IMR-90 (cell line): ENCODE results near the gene FKBP10. TPM values are rescaled to one million over a fixed set of nuclear protein-coding genes. Genes with fewer than 3 reads are reported as not detected.
"Not testable (repeated sequence)": the region's sequence is repeated elsewhere in the genome, so short reads cannot be mapped to it uniquely, and the experiment has no call there.

ENCODE experiments used
- ATAC-seq: fragments of 200-7000 bp; cut with Tn5 transposase; 2 replicates; pipeline ENCODE4 v1.9.1; 2020; ENCODE audit warnings: low read depth, mild to moderate bottlenecking, moderate library complexity
- BruUV-seq: library from RNA; stranded (reverse); fragments of 400-500 nt; replicated peaks from 2 replicates; lab custom pipeline; 2021; lab: Mats Ljungman, UMichigan
- CTCF ChIA-PET: fragments of 300-600 bp; formaldehyde crosslinking; extraction: SDS; loops from one replicate; lab custom pipeline; 2021; ENCODE audit warnings: antibody characterized with exemption; lab: Yijun Ruan, JAX
- POLR2A ChIA-PET: fragments of 300-600 bp; sonication (Branson Sonifier 250); formaldehyde crosslinking; loops from one replicate; lab custom pipeline; 2022; ENCODE audit warnings: antibody characterized with exemption; ENCODE audit not compliant: unreplicated experiment; lab: Charles Lee
- DNase-seq: peaks from one replicate; pipeline ENCODE4 v3.0.0; 2013
- H2AFZ ChIP-seq: replicated peaks from 2 replicates; pipeline ENCODE3; 2013; ENCODE audit warnings: low read length, mild to moderate bottlenecking; ENCODE audit not compliant: poor library complexity
- H2AK5ac ChIP-seq: 2 replicates; pipeline ENCODE4 v1.6.1; 2013; ENCODE audit warnings: low read depth, low read length, inconsistent platforms
- H2AK9ac ChIP-seq: replicated peaks from 2 replicates; pipeline ENCODE3; 2013; ENCODE audit warnings: mild to moderate bottlenecking, low read depth, low read length, moderate library complexity; ENCODE audit not compliant: poor library complexity
- H2BK120ac ChIP-seq: 2 replicates; pipeline ENCODE4 v1.6.1; 2013; ENCODE audit warnings: low read depth, low read length, inconsistent platforms
- H2BK15ac ChIP-seq: 3 replicates; pipeline ENCODE4 v1.6.1; 2013; ENCODE audit warnings: low read depth, low read length, inconsistent platforms
- H2BK20ac ChIP-seq: 2 replicates; pipeline ENCODE4 v1.6.1; 2013; ENCODE audit warnings: low read depth, mild to moderate bottlenecking, inconsistent platforms, low read length, moderate library complexity
- H2BK5ac ChIP-seq: 2 replicates; pipeline ENCODE4 v1.6.1; 2013; ENCODE audit warnings: mild to moderate bottlenecking, low read depth, low read length, inconsistent platforms; ENCODE audit not compliant: poor library complexity, severe bottlenecking
- H3K14ac ChIP-seq: replicated peaks from 2 replicates; pipeline ENCODE4 v1.6.1; 2013; ENCODE audit warnings: low read depth, low read length, inconsistent platforms
- H3K18ac ChIP-seq: 2 replicates; pipeline ENCODE4 v1.6.1; 2013; ENCODE audit warnings: low read depth, low read length, control low read depth
- H3K23ac ChIP-seq: 2 replicates; pipeline ENCODE4 v1.6.1; 2013; ENCODE audit warnings: low read depth, low read length, inconsistent platforms
- H3K27ac ChIP-seq: 2 replicates; pipeline ENCODE4 v1.5.1; 2013; ENCODE audit warnings: mild to moderate bottlenecking, control low read depth, low read length; ENCODE audit not compliant: insufficient read depth
- H3K27me3 ChIP-seq: 2 replicates; pipeline ENCODE4 v1.6.1; 2013; ENCODE audit warnings: low read length; ENCODE audit not compliant: control insufficient read depth, insufficient read depth
- H3K36me3 ChIP-seq: 2 replicates; pipeline ENCODE4 v1.6.1; 2013; ENCODE audit warnings: low read length, mixed read lengths; ENCODE audit not compliant: control insufficient read depth, insufficient read depth
- H3K4ac ChIP-seq: 2 replicates; pipeline ENCODE4 v1.6.1; 2013; ENCODE audit warnings: low read depth, low read length, inconsistent platforms
- H3K4me1 ChIP-seq: 2 replicates; pipeline ENCODE4 v1.6.1; 2013; ENCODE audit warnings: low read length, mixed read lengths; ENCODE audit not compliant: control insufficient read depth, insufficient read depth
- H3K4me2 ChIP-seq: 2 replicates; pipeline ENCODE4 v1.6.1; 2013; ENCODE audit warnings: low read depth, mild to moderate bottlenecking, control low read depth, low read length, moderate library complexity
- H3K4me3 ChIP-seq: 2 replicates; pipeline ENCODE4 v1.5.1; 2013; ENCODE audit warnings: low read depth, mild to moderate bottlenecking, control low read depth, low read length, moderate library complexity; ENCODE audit not compliant: insufficient read depth
- H3K56ac ChIP-seq: 2 replicates; pipeline ENCODE4 v1.6.1; 2013; ENCODE audit warnings: low read length, inconsistent platforms; ENCODE audit not compliant: insufficient read depth; ENCODE audit errors: extremely low read depth
- H3K79me1 ChIP-seq, 2 experiments: 2 replicates each; pipeline ENCODE4 v1.6.1; 2013; ENCODE audit warnings: low read length in 2 of 2, inconsistent platforms in 1 of 2, low read depth in 1 of 2
- H3K9ac ChIP-seq: 2 replicates; pipeline ENCODE4 v1.6.1; 2013; ENCODE audit warnings: low read depth, low read length, control low read depth
- H3K9me1 ChIP-seq: 2 replicates; pipeline ENCODE4 v1.6.1; 2013; ENCODE audit warnings: low read length, inconsistent platforms; ENCODE audit not compliant: insufficient read depth
- H3K9me3 ChIP-seq: 2 replicates; pipeline ENCODE4 v1.6.1; 2013; ENCODE audit warnings: low read length; ENCODE audit not compliant: control insufficient read depth, insufficient read depth
- H4K20me1 ChIP-seq: 2 replicates; pipeline ENCODE4 v1.6.1; 2013; ENCODE audit warnings: low read length, inconsistent platforms; ENCODE audit not compliant: insufficient read depth
- H4K5ac ChIP-seq: 2 replicates; pipeline ENCODE4 v1.6.1; 2013; ENCODE audit warnings: mild to moderate bottlenecking, low read depth, low read length, control low read depth
- H4K8ac ChIP-seq, 2 experiments: 2 replicates each; pipeline ENCODE4 v1.6.1; 2013; ENCODE audit warnings: low read depth in 2 of 2, low read length in 2 of 2, control low read depth in 1 of 2, inconsistent platforms in 1 of 2
- H4K91ac ChIP-seq: 2 replicates; pipeline ENCODE4 v1.6.1; 2013; ENCODE audit warnings: low read depth, low read length, inconsistent platforms; ENCODE audit not compliant: insufficient read depth
- MAZ ChIP-seq: IDR thresholded peaks from 2 replicates; pipeline ENCODE4 v1.6.1; 2012; ENCODE audit warnings: low read depth, mild to moderate bottlenecking, low read length, improper control_type of control experiment, moderate library complexity, borderline replicate concordance
- NFE2L2 ChIP-seq: fragments of 150-350 bp; IDR thresholded peaks from 2 replicates; pipeline ENCODE4 v1.6.1; 2016; ENCODE audit warnings: low read depth, mild to moderate bottlenecking, low read length
- USF2 ChIP-seq: fragments of 150-350 bp; IDR thresholded peaks from 2 replicates; pipeline ENCODE4 v1.6.1; 2017; ENCODE audit warnings: mild to moderate bottlenecking, antibody characterized with exemption, low read length, low read depth
- WGBS, 2 experiments: methylation state at CpG; one replicate each; pipeline versions ENCODE4 v1.1.5 to v1.1.7; 2013; ENCODE audit warnings: missing lambda C conversion rate in 2 of 2; ENCODE audit not compliant: insufficient read length in 1 of 2; ENCODE audit errors: extremely low coverage in 2 of 2; 5-methylcytosine and 5-hydroxymethylcytosine counted together
- dilution Hi-C: fragments of 300-500 bp; cut with HindIII; formaldehyde crosslinking; loops from one replicate; pipeline ENCODE4 v1.14.3; 2018; ENCODE audit warnings: low sequenced_read_pairs; ENCODE audit not compliant: unreplicated experiment
- in situ Hi-C: fragments of 300-500 bp; cut with MboI; formaldehyde crosslinking; loops from 3 replicates; pipeline ENCODE4 v1.14.3; 2019; ENCODE audit warnings: low sequenced_read_pairs, inconsistent platforms, mixed read lengths
- intact Hi-C: fragments of 100-400 bp; cut with micrococcal nuclease; formaldehyde crosslinking; loops from 2 replicates; pipeline ENCODE4 v1.10.0; 2022
- polyA plus RNA-seq, 3 experiments: library from polyadenylated mRNA; depleted of rRNA; stranded (reverse); fragments of >200 nt; gene quantifications; 2 replicates each; pipeline ENCODE4 v1.2.3, GENCODE V29; 2012; ENCODE audit warnings: low replicate concordance in 1 of 3
- total RNA-seq: library from RNA; depleted of rRNA; stranded (reverse); fragments of >200 nt; gene quantifications from 2 replicates; pipeline ENCODE4 v1.2.3, GENCODE V29; 2012

The FKBP10 gene
- total and polyA plus RNA-seq, 2 of the 4 experiments (the other 2 are of a cell fraction) = 170 to 984 TPM

- H4K20me1 ChIP-seq = peaks cover 21% of the 10 kb centered on the region
- TF ChIP-seq USF2 (no peak), MAZ (no peak), NFE2L2 (no peak)
- intact Hi-C loops = no loop called here
- no peak overlapping the region for H4K5ac ChIP-seq
- BruUV-seq = no TSS peak
- no peak overlapping the region for H3K27ac ChIP-seq
- H3K4me2 ChIP-seq = no peak overlapping the region
- peaks cover 34% of the 10 kb centered on the region for H3K36me3 ChIP-seq
- in situ Hi-C loops = no loop called here
- no peak overlapping the region for H3K9ac ChIP-seq
- ChIA-PET POLR2A (no interaction called here), CTCF (no interaction called here)
- no peak overlapping the region for H4K91ac ChIP-seq
- no peak overlapping the region for H3K4ac ChIP-seq
- H3K18ac ChIP-seq = no peak overlapping the region
- H4K8ac ChIP-seq = no peak overlapping the region
- WGBS, 2 experiments = no CpG with 5 or more reads among the region's 19 CpGs
- H3K79me1 ChIP-seq = peaks cover 0 to 24% of the 10 kb centered on the region in 2 experiments; a peak in 3 of 4 replicates
- no peak overlapping the region for H2BK5ac ChIP-seq
- H2AK9ac ChIP-seq = no peak overlapping the region
- H3K56ac ChIP-seq = no peak overlapping the region
- no peak for DNase-seq
- H2BK120ac ChIP-seq = no peak overlapping the region
- H3K23ac ChIP-seq = no peak overlapping the region
- peaks cover 2% of the 10 kb centered on the region; the same call in 1 of the 2 replicates for H3K4me1 ChIP-seq
- H2AFZ ChIP-seq = no peak overlapping the region
- no peaks in the 10 kb centered on the region for H3K27me3 ChIP-seq
- no peak overlapping the region for H2AK5ac ChIP-seq
- no peak overlapping the region for H3K4me3 ChIP-seq
- no peaks in the 10 kb centered on the region for H3K9me3 ChIP-seq
- ATAC-seq = no peak
- peaks cover 9% of the 10 kb centered on the region for H3K9me1 ChIP-seq
- H2BK20ac ChIP-seq = no peak overlapping the region
- H3K14ac ChIP-seq = no peak overlapping the region
- dilution Hi-C loops = no loop called here
- no peak overlapping the region for H2BK15ac ChIP-seq
Measured at GRCh38 chr17:41825175-41825845, 12.5 kb downstream of the FKBP10 start.

GRCh38 chr17:41829961-41830360 is 17.2 kb downstream of the FKBP10 start:
- ATAC-seq, BruUV-seq, H2AFZ ChIP-seq, H3K9me3 ChIP-seq, in situ Hi-C loops, H3K4me2 ChIP-seq, H3K27ac ChIP-seq, H4K5ac ChIP-seq, H2BK20ac ChIP-seq, H3K23ac ChIP-seq, H4K20me1 ChIP-seq, H3K56ac ChIP-seq, DNase-seq, H3K18ac ChIP-seq, H3K79me1 ChIP-seq, H3K4me3 ChIP-seq, H2BK15ac ChIP-seq, H3K14ac ChIP-seq, H3K9ac ChIP-seq, CTCF ChIA-PET, H4K91ac ChIP-seq, dilution Hi-C loops, POLR2A ChIA-PET, H3K4me1 ChIP-seq, intact Hi-C loops, H2BK120ac ChIP-seq, H4K8ac ChIP-seq, H3K27me3 ChIP-seq, H2AK5ac ChIP-seq, H3K4ac ChIP-seq, H2AK9ac ChIP-seq, H2BK5ac ChIP-seq: not testable (repeated sequence)
- Histone ChIP-seq H3K9me1 (peaks cover 11% of the 10 kb centered on the region), H3K36me3 (peaks cover 24% of the 10 kb centered on the region)
- WGBS, 2 experiments = 50% methylated on average over 2 of the region's 10 CpGs; no CpG with 5 or more reads in 1 of the 2 experiments
